CD1c-positive myeloid dendritic cell (primary cell): ENCODE results near the gene KCMF1.

Experiments
- DNase-seq: peaks from one replicate; pipeline ENCODE4 v3.0.0-alpha.2; 2016; ENCODE audit errors: extremely low spot score

Gene KCMF1

GRCh38 chr2:84956334-84957297 lies 14.3 kb upstream of the KCMF1 start:
- no peak for DNase-seq

GRCh38 chr2:84957771-84958134 lies 13.2 kb upstream of the KCMF1 start:
- no peak for DNase-seq

- DNase-seq, result no peak
Measured at GRCh38 chr2:84958135-84959059, 12.6 kb upstream of the KCMF1 start.

GRCh38 chr2:84959095-84959565 lies 11.8 kb upstream of the KCMF1 start:
- peak; percentile 64 for DNase-seq

- DNase-seq, result peak; percentile 49
Measured at GRCh38 chr2:84959566-84960506, 11.1 kb upstream of the KCMF1 start.

- DNase-seq, result no peak
Measured at GRCh38 chr2:84962917-84963316, 8.0 kb upstream of the KCMF1 start.

- DNase-seq, result no peak
Measured at GRCh38 chr2:84963323-84963691, 7.7 kb upstream of the KCMF1 start.

- peak; percentile 73 for DNase-seq
Measured at GRCh38 chr2:84963692-84964405, 7.1 kb upstream of the KCMF1 start.

GRCh38 chr2:84964406-84965191 lies 6.4 kb upstream of the KCMF1 start:
- DNase-seq, result peak; percentile 53

GRCh38 chr2:84965192-84965516 lies 5.8 kb upstream of the KCMF1 start:
- no peak for DNase-seq

GRCh38 chr2:84965827-84966226 lies 5.1 kb upstream of the KCMF1 start:
- no peak for DNase-seq

- no peak for DNase-seq
Measured at GRCh38 chr2:84966731-84967130, 4.2 kb upstream of the KCMF1 start.

- DNase-seq, result peak; percentile 56
Measured at GRCh38 chr2:84969511-84970209, 1.3 kb upstream of the KCMF1 start.

GRCh38 chr2:84970210-84970867 lies 622 bp upstream of the KCMF1 start:
- peak; percentile 78 for DNase-seq

GRCh38 chr2:84971510-84972206 lies 697 bp downstream of the KCMF1 start:
- peak; percentile 61 for DNase-seq

- no peak for DNase-seq
Measured at GRCh38 chr2:84972207-84972783, 1.3 kb downstream of the KCMF1 start.

- no peak for DNase-seq
Measured at GRCh38 chr2:84972932-84973331, 2.0 kb downstream of the KCMF1 start.
